DND-41 (cell line): Measurements from ENCODE around the gene HGFAC.
"Not testable (repeated sequence)": the region's sequence is repeated elsewhere in the genome, so short reads cannot be mapped to it uniquely, and the experiment has no call there.

ENCODE experiments used
- ATAC-seq: fragments of 200-7000 bp; cut with Tn5 transposase; 3 replicates; pipeline ENCODE4 v1.9.1; 2021; ENCODE audit warnings: low read depth; ENCODE audit not compliant: insufficient read depth
- DNase-seq: peaks from one replicate; pipeline ENCODE4 v3.0.0-alpha.2; 2020
- H2AFZ ChIP-seq: 2 replicates; pipeline ENCODE4 v1.6.0; 2012; ENCODE audit warnings: low read depth, low read length
- H3K27ac ChIP-seq: 2 replicates; pipeline ENCODE4 v1.5.1; 2012; ENCODE audit warnings: low read length, inconsistent platforms
- H3K27me3 ChIP-seq: fragments of 200-600 bp; sonication (generic); 2 replicates; pipeline ENCODE4 v1.6.0; 2012; ENCODE audit warnings: low read length, mild to moderate bottlenecking, inconsistent platforms; ENCODE audit not compliant: insufficient read depth, poor library complexity
- H3K36me3 ChIP-seq: 2 replicates; pipeline ENCODE4 v1.5.1; 2012; ENCODE audit warnings: low read length, inconsistent platforms; ENCODE audit not compliant: insufficient read depth
- H3K4me1 ChIP-seq: 2 replicates; pipeline ENCODE4 v1.5.1; 2012; ENCODE audit warnings: mild to moderate bottlenecking, low read length; ENCODE audit not compliant: insufficient read depth
- H3K4me2 ChIP-seq: 2 replicates; pipeline ENCODE4 v1.6.0; 2012; ENCODE audit warnings: mild to moderate bottlenecking, moderate library complexity, low read length, inconsistent platforms; ENCODE audit not compliant: insufficient read depth
- H3K4me3 ChIP-seq, 2 experiments: fragments of 200-600 bp in 1 of 2; shearing (Covaris generic) in 1 of 2; 2 replicates each; pipeline ENCODE4 v1.5.1; 2012 to 2016; ENCODE audit warnings: inconsistent platforms in 2 of 2, low read length in 2 of 2, mild to moderate bottlenecking in 2 of 2, low read depth in 1 of 2, moderate library complexity in 1 of 2
- H3K79me2 ChIP-seq: 2 replicates; pipeline ENCODE4 v1.6.0; 2012; ENCODE audit warnings: low read length, inconsistent platforms; ENCODE audit not compliant: insufficient read depth
- H3K9ac ChIP-seq: 2 replicates; pipeline ENCODE4 v1.6.0; 2012; ENCODE audit warnings: low read depth, mild to moderate bottlenecking, inconsistent platforms, low read length, moderate library complexity
- H3K9me3 ChIP-seq: 2 replicates; pipeline ENCODE4 v1.5.1; 2012; ENCODE audit warnings: low read length, moderate library complexity, mild to moderate bottlenecking, inconsistent platforms; ENCODE audit not compliant: insufficient read depth, severe bottlenecking
- H4K20me1 ChIP-seq: 2 replicates; pipeline ENCODE4 v1.6.0; 2012; ENCODE audit warnings: low read length; ENCODE audit not compliant: insufficient read depth
- CTCF ChIP-seq: IDR thresholded peaks from 2 replicates; pipeline ENCODE4 v1.5.1; 2012; ENCODE audit warnings: borderline replicate concordance, low read length, moderate library complexity, mild to moderate bottlenecking; ENCODE audit not compliant: poor library complexity, severe bottlenecking; ENCODE audit errors: extremely low read depth
- EZH2 ChIP-seq: IDR thresholded peaks from 3 replicates; pipeline ENCODE4 v1.6.1; 2012; ENCODE audit warnings: borderline replicate concordance, low read depth, mild to moderate bottlenecking, moderate library complexity, low read length, inconsistent platforms; ENCODE audit not compliant: severe bottlenecking

Gene HGFAC

GRCh38 chr4:3409571-3410091 is 32.1 kb upstream of the HGFAC start:
- Histone ChIP-seq H3K9me3 (no peaks in the 10 kb centered on the region), H3K4me1 (no peaks in the 10 kb centered on the region), H3K27ac (no peak overlapping the region), H3K9ac (no peak overlapping the region), H3K27me3 (no peaks in the 10 kb centered on the region), H2AFZ (no peak overlapping the region), H3K4me3 (no peak overlapping the region), H4K20me1 (peaks cover 28% of the 10 kb centered on the region), H3K4me2 (no peak overlapping the region), H3K79me2 (no peaks in the 10 kb centered on the region), H3K36me3 (no peaks in the 10 kb centered on the region)
- DNase-seq: no peak
- no peak for ATAC-seq
- TF ChIP-seq EZH2 (no peak), CTCF (no peak)

- H3K4me3 ChIP-seq: no peak overlapping the region
Observed at GRCh38 chr4:3410401-3411135, 31.2 kb upstream of the HGFAC start.

GRCh38 chr4:3411190-3411589 is 30.6 kb upstream of the HGFAC start:
- not testable (repeated sequence) for H3K4me2 ChIP-seq, H3K9ac ChIP-seq

More at GRCh38 chr4:3410401-3411135, 31.2 kb upstream of the HGFAC start:
- Histone ChIP-seq H3K9ac (no peak overlapping the region), H3K4me1 (no peaks in the 10 kb centered on the region), H4K20me1 (peaks cover 24% of the 10 kb centered on the region), H3K4me2 (no peak overlapping the region), H3K36me3 (no peaks in the 10 kb centered on the region), H3K9me3 (no peaks in the 10 kb centered on the region), H3K79me2 (no peaks in the 10 kb centered on the region), H3K27me3 (no peaks in the 10 kb centered on the region), H3K27ac (no peak overlapping the region), H2AFZ (no peak overlapping the region)
- DNase-seq (no peak), ATAC-seq (no peak)
- TF ChIP-seq EZH2 (no peak), CTCF (no peak)

GRCh38 chr4:3411676-3412075 is 30.1 kb upstream of the HGFAC start:
- no peak for TF ChIP-seq CTCF
- TF ChIP-seq EZH2: no peak
- H4K20me1 ChIP-seq: peaks cover 24% of the 10 kb centered on the region
- H3K27me3 ChIP-seq: no peaks in the 10 kb centered on the region

More at GRCh38 chr4:3411190-3411589, 30.6 kb upstream of the HGFAC start:
- DNase-seq, H3K4me3 ChIP-seq, H2AFZ ChIP-seq, H3K79me2 ChIP-seq, H3K9me3 ChIP-seq, H3K27me3 ChIP-seq, H3K4me1 ChIP-seq, H3K36me3 ChIP-seq, H3K27ac ChIP-seq, ATAC-seq: not testable (repeated sequence)
- peaks cover 24% of the 10 kb centered on the region for H4K20me1 ChIP-seq

More at GRCh38 chr4:3411676-3412075, 30.1 kb upstream of the HGFAC start:
- Histone ChIP-seq H3K4me1 (no peaks in the 10 kb centered on the region), H3K9me3 (no peaks in the 10 kb centered on the region), H3K4me2 (no peak overlapping the region), H3K27ac (no peak overlapping the region), H3K9ac (no peak overlapping the region), H3K4me3 (no peak overlapping the region), H3K36me3 (no peaks in the 10 kb centered on the region; the same call in 1 of the 2 replicates), H2AFZ (no peak overlapping the region), H3K79me2 (no peaks in the 10 kb centered on the region)
- ATAC-seq: no peak
- DNase-seq: no peak
